ENCODE data around the gene CERS4. TPM values are rescaled to one million over a fixed set of nuclear protein-coding genes. Genes with fewer than 3 reads are reported as not detected.

The CERS4 gene
- total RNA-seq, 1 donor from 2014 or later: 81.5 TPM

GRCh38 chr19:8251025-8251472 is 41.9 kb downstream of the CERS4 start:
- H3K27ac ChIP-seq: peak overlapping the region; percentile 17
- H3K27me3 ChIP-seq: no peaks in the 10 kb centered on the region
- H3K4me1 ChIP-seq: peaks cover 14% of the 10 kb centered on the region
- no peak for DNase-seq (ENCODE audit: extremely low spot score in 2 of 2)
- no peak for TF ChIP-seq POLR2A (IDR thresholded peaks at IDR 0.05)
- peak in 1 of 2 donors; percentile 80 for TF ChIP-seq POLR2AphosphoS5 (IDR thresholded peaks at IDR 0.05; ENCODE audit: insufficient read depth in 1 of 2, low read depth in 1 of 2)
- TF ChIP-seq, protein P1, sequence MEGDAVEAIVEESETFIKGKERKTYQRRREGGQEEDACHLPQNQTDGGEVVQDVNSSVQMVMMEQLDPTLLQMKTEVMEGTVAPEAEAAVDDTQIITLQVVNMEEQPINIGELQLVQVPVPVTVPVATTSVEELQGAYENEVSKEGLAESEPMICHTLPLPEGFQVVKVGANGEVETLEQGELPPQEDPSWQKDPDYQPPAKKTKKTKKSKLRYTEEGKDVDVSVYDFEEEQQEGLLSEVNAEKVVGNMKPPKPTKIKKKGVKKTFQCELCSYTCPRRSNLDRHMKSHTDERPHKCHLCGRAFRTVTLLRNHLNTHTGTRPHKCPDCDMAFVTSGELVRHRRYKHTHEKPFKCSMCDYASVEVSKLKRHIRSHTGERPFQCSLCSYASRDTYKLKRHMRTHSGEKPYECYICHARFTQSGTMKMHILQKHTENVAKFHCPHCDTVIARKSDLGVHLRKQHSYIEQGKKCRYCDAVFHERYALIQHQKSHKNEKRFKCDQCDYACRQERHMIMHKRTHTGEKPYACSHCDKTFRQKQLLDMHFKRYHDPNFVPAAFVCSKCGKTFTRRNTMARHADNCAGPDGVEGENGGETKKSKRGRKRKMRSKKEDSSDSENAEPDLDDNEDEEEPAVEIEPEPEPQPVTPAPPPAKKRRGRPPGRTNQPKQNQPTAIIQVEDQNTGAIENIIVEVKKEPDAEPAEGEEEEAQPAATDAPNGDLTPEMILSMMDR (IDR thresholded peaks at IDR 0.05): no peak
- H3K9me3 ChIP-seq: no peaks in the 10 kb centered on the region
- peaks cover 0 to 9% of the 10 kb centered on the region in 2 donors for H3K36me3 ChIP-seq
- no peak overlapping the region for H3K4me3 ChIP-seq
- intact Hi-C loops (cut with DNase I): loop anchor here (5.0 to 10.0 kb wide), 2 partner anchors 94 to 306 kb away; partner anchors contain the start of gene TIMM44

DNA sequence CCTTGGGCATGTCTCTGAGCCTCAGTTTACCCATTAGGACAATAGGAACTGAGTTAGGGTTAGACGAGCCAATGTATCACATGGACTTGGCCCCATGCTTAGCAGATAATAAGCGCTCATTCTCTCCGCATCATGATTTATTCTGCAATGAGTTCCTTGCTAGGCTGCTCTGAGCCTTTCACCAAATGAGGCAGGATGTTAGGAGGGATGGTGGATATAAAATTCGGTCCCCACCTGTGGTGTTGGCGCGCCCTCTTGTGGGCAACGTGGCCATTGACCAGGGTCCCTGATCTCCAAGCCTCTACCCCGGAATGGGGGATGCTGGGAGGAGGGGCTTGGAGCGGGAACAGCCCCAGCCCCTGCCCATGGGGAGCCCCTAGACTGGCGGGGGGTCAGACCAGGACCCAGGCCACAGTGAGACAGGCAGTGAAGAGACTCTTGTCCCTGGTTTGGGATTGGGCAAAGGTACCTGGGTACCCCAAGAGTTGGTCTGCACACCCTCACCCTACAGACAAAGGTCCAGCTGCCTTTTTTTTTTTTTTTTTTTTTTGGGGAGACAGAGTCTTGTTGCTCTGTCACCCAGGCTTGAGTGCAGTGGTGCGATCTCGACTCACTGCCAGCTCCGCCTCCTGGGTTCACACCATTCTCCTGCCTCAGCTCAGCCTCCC is 43.9 kb downstream of the CERS4 start:
- Histone ChIP-seq H3K36me3 (peaks cover 0 to 27% of the 10 kb centered on the region in 2 donors), H3K4me3 (no peak overlapping the region), H3K27me3 (no peaks in the 10 kb centered on the region), H3K4me1 (peaks cover 14% of the 10 kb centered on the region), H3K9me3 (no peaks in the 10 kb centered on the region), H3K27ac (no peak overlapping the region)
- no peak for DNase-seq (ENCODE audit: extremely low spot score in 2 of 2)
- intact Hi-C loops (cut with DNase I): loop anchor here (5.0 to 10.0 kb wide), 2 partner anchors 96 to 308 kb away; partner anchors contain the start of gene TIMM44
- TF ChIP-seq, protein P1 (IDR thresholded peaks at IDR 0.05): peak; percentile 89 to 98 (median 94)
- TF ChIP-seq POLR2AphosphoS5 (IDR thresholded peaks at IDR 0.05; ENCODE audit: insufficient read depth in 1 of 2, low read depth in 1 of 2): peak; percentile 14 to 26
- no peak for TF ChIP-seq POLR2A (IDR thresholded peaks at IDR 0.05)

DNA sequence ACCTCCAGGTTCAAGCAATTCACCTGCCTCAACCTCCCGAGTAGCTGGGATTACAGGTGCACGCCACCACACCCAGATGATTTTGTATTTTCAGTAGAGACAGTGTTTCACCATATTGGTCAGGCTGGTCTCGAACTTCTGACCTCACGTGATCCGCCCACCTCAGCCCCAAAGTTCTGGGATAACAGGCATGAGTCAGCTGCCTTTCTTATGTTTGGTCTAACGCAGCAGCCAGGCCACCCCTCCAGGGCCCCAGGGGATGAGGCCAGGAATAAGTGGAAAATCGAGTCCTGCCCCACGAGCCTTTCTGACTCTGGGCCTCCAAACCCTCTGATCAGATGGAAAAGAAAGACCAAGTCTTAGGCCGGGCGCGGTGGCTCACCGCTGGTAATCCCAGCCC is 44.5 kb downstream of the CERS4 start:
- TF ChIP-seq, protein P1 (IDR thresholded peaks at IDR 0.05): no peak
- no peak for TF ChIP-seq POLR2AphosphoS5 (IDR thresholded peaks at IDR 0.05; ENCODE audit: insufficient read depth in 1 of 2, low read depth in 1 of 2)
- TF ChIP-seq POLR2A (IDR thresholded peaks at IDR 0.05): no peak
- Histone ChIP-seq H3K36me3 (peaks cover 0 to 29% of the 10 kb centered on the region in 2 donors), H3K4me3 (no peak overlapping the region), H3K27me3 (no peaks in the 10 kb centered on the region), H3K9me3 (no peaks in the 10 kb centered on the region), H3K4me1 (peaks cover 14% of the 10 kb centered on the region), H3K27ac (no peak overlapping the region)
- intact Hi-C loops (cut with DNase I): loop anchor here (5.0 to 10.0 kb wide), 2 partner anchors 96 to 309 kb away; partner anchors contain the start of gene TIMM44
- no peak for DNase-seq (ENCODE audit: extremely low spot score in 2 of 2)

DNA sequence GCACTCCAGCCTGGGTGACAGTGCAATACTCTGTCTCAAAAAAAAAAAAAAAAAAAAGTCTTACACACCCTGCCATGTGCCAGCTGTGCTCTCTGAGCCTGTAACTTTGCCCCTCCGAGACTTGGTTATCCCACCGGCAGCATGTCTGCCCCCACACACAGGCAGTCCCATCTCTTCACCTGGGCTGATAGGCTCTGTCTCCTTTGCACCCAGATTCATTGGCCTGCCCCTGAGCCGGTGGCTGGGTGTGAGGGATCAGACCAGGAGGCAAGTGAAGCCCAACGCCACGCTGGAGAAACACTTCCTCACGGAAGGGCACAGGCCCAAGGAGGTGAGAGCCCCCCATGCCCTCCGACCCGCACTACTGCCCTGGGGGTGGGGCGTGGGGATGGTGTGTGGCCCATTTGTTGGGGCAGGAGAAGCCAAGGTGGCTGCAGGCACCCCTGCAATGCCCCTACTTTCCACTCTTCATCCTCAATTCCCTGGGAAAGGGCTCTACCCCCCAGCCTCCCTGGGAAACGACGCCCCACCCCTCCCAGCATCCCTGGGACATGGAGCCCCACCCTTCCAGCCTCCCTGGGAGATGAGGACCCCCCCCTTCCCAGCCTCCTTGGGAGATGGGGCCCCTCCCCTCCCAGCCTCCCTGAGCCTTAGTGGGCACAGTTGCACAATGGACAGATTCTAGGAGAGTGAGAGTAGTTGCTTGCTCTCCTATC is 45.3 kb downstream of the CERS4 start:
- H3K9me3 ChIP-seq: no peaks in the 10 kb centered on the region
- intact Hi-C loops (cut with DNase I): loop anchor here (5.0 to 10.0 kb wide), 2 partner anchors 97 to 310 kb away; partner anchors contain the start of gene TIMM44
- no peak overlapping the region for H3K27ac ChIP-seq
- H3K36me3 ChIP-seq: peaks cover 0 to 29% of the 10 kb centered on the region in 2 donors
- H3K27me3 ChIP-seq: no peaks in the 10 kb centered on the region
- H3K4me1 ChIP-seq: peaks cover 14% of the 10 kb centered on the region
- DNase-seq (ENCODE audit: extremely low spot score in 2 of 2): no peak
- no peak for TF ChIP-seq POLR2A (IDR thresholded peaks at IDR 0.05)
- TF ChIP-seq, protein P1 (IDR thresholded peaks at IDR 0.05): no peak
- no peak for TF ChIP-seq POLR2AphosphoS5 (IDR thresholded peaks at IDR 0.05; ENCODE audit: insufficient read depth in 1 of 2, low read depth in 1 of 2)
- no peak overlapping the region for H3K4me3 ChIP-seq

Measured in vagina (tissue), 2 donors.